NB4 (cell line): ENCODE measurements around the gene LURAP1L.

Source experiments
- DNase-seq: peaks from one replicate; pipeline ENCODE4 v3.0.0; 2010; ENCODE audit warnings: low read depth
- H3K4me3 ChIP-seq: one replicate; pipeline ENCODE4 v1.5.1; 2011; ENCODE audit warnings: mild to moderate bottlenecking, low read depth, low read length, moderate library complexity
- CTCF ChIP-seq: IDR thresholded peaks from one replicate; pipeline ENCODE4 v1.5.1; 2012; ENCODE audit warnings: low read depth, low read length
- MAX ChIP-seq: IDR thresholded peaks from 2 replicates; pipeline ENCODE4 v1.6.1; 2011; ENCODE audit warnings: low read depth, low read length
- MYC ChIP-seq: IDR thresholded peaks from 2 replicates; pipeline ENCODE4 v1.6.1; 2011; ENCODE audit warnings: low read depth, low read length
- POLR2A ChIP-seq: IDR thresholded peaks from 2 replicates; pipeline ENCODE4 v1.6.1; 2011; ENCODE audit warnings: mild to moderate bottlenecking; ENCODE audit not compliant: insufficient read length; ENCODE audit errors: extremely low read depth

Gene LURAP1L

GRCh38 chr9:12777121-12778022 lies 2.6 kb downstream of the LURAP1L start:
- DNase-seq: no peak
- H3K4me3 ChIP-seq: no peak overlapping the region
- TF ChIP-seq MAX (no peak), CTCF (no peak)

GRCh38 chr9:12778389-12778788 lies 3.6 kb downstream of the LURAP1L start:
- DNase-seq: no peak
- H3K4me3 ChIP-seq: no peak overlapping the region
- TF ChIP-seq MAX: no peak
- TF ChIP-seq MYC: no peak
- TF ChIP-seq POLR2A: no peak
- no peak for TF ChIP-seq CTCF

GRCh38 chr9:12781226-12781733 lies 6.5 kb downstream of the LURAP1L start:
- no peak overlapping the region for H3K4me3 ChIP-seq
- no peak for DNase-seq
- TF ChIP-seq CTCF (no peak), MYC (no peak), MAX (no peak), POLR2A (no peak)

- DNase-seq: no peak
- no peak overlapping the region for H3K4me3 ChIP-seq
These were observed 9.1 kb downstream of the LURAP1L start for GRCh38 chr9:12783767-12784460.

More at GRCh38 chr9:12783767-12784460, 9.1 kb downstream of the LURAP1L start:
- TF ChIP-seq POLR2A: no peak
- TF ChIP-seq MAX: no peak
- no peak for TF ChIP-seq CTCF
- TF ChIP-seq MYC: no peak
